Esophagus muscularis mucosa (tissue), 4 donors: ENCODE data around the gene HDX. TPM values are rescaled to one million over a fixed set of nuclear protein-coding genes. Genes with fewer than 3 reads are reported as not detected.

Source experiments
- DNase-seq: peaks from one replicate; pipeline ENCODE4 v3.0.0-alpha.2; 2017; ENCODE audit errors: extremely low spot score
- H3K27ac ChIP-seq, 4 donors: fragments of 200-600 bp; sonication (generic); replicated peaks in 1 of 4; 1 replicate in 3 of 4; 2 replicates in 1 of 4; pipeline ENCODE4 v1.5.1; 2016 to 2019; ENCODE audit warnings: mild to moderate bottlenecking in 1 of 4
- H3K27me3 ChIP-seq, 4 donors: fragments of 200-600 bp; sonication (generic); one replicate each; pipeline versions ENCODE4 v1.5.1 to v1.6.0; 2016 to 2019
- H3K36me3 ChIP-seq, 4 donors: fragments of 200-600 bp; sonication (generic); one replicate each; pipeline ENCODE4 v1.5.1; 2016 to 2019
- H3K4me1 ChIP-seq, 4 donors: fragments of 200-600 bp; sonication (generic); one replicate each; pipeline ENCODE4 v1.5.1; 2016 to 2019
- H3K4me3 ChIP-seq, 4 donors: fragments of 200-600 bp; sonication (generic); 1 replicate in 2 of 4; 2 replicates in 2 of 4; pipeline ENCODE4 v1.5.1; 2016 to 2019; ENCODE audit warnings: mild to moderate bottlenecking in 4 of 4, moderate library complexity in 1 of 4
- H3K9me3 ChIP-seq, 4 donors: fragments of 200-600 bp; sonication (generic); 1 replicate in 3 of 4; 2 replicates in 1 of 4; pipeline ENCODE4 v1.5.1; 2016 to 2019
- EP300 ChIP-seq: sonication (generic); formaldehyde crosslinking; IDR thresholded peaks from one replicate; pipeline ENCODE4 v1.6.1; 2017; ENCODE audit warnings: antibody characterized with exemption
- POLR2A ChIP-seq: fragments of 450-650 bp; IDR thresholded peaks from one replicate; pipeline ENCODE4 v1.6.1; 2017; ENCODE audit warnings: antibody characterized with exemption, moderate library complexity, mild to moderate bottlenecking, low read depth
- POLR2AphosphoS5 ChIP-seq, 2 donors: sonication (generic); formaldehyde crosslinking; IDR thresholded peaks; one replicate each; pipeline ENCODE4 v1.6.1; 2017; ENCODE audit warnings: antibody characterized with exemption in 2 of 2
- WGBS: methylation state at CpG from one replicate; pipeline ENCODE4 v1.1.5; 2018; 5-methylcytosine and 5-hydroxymethylcytosine counted together
- intact Hi-C: fragments of 100-400 bp; cut with DNase I; formaldehyde crosslinking; loops from one replicate; pipeline ENCODE4 v1.15.1; 2023
- total RNA-seq, 4 donors: library from RNA; depleted of rRNA; stranded (reverse); fragments of >200 nt; gene quantifications; one replicate each; pipeline versions ENCODE4 v1.1.0 to v1.2.1, GENCODE V29; 2016
- TF ChIP-seq, protein P1 (sequence below), 3 experiments: fragments of 200-600 bp in 2 of 3; fragments of 450-650 bp in 1 of 3; sonication (generic) in 2 of 3; IDR thresholded peaks; one replicate each; pipeline ENCODE4 v1.5.1; 2017 to 2019; ENCODE audit warnings: antibody characterized with exemption in 3 of 3, mild to moderate bottlenecking in 2 of 3, moderate library complexity in 1 of 3

HDX gene
- total RNA-seq, 4 donors from 2014 or later: 3.3 to 7.9 (median 5.4) TPM

- H3K4me3 ChIP-seq: no peak overlapping the region
- H3K4me1 ChIP-seq: no peaks in the 10 kb centered on the region
- peaks cover 0 to 5% (median 0%) of the 10 kb centered on the region in 4 donors for H3K9me3 ChIP-seq
- no peak overlapping the region for H3K27ac ChIP-seq
- intact Hi-C loops: no loop called here
- 85% methylated on average over 1 of the region's 1 CpG for WGBS
- no peaks in the 10 kb centered on the region for H3K27me3 ChIP-seq
- H3K36me3 ChIP-seq: peaks cover 0 to 7% (median 0%) of the 10 kb centered on the region in 4 donors
- DNase-seq: no peak
- TF ChIP-seq, protein P1, sequence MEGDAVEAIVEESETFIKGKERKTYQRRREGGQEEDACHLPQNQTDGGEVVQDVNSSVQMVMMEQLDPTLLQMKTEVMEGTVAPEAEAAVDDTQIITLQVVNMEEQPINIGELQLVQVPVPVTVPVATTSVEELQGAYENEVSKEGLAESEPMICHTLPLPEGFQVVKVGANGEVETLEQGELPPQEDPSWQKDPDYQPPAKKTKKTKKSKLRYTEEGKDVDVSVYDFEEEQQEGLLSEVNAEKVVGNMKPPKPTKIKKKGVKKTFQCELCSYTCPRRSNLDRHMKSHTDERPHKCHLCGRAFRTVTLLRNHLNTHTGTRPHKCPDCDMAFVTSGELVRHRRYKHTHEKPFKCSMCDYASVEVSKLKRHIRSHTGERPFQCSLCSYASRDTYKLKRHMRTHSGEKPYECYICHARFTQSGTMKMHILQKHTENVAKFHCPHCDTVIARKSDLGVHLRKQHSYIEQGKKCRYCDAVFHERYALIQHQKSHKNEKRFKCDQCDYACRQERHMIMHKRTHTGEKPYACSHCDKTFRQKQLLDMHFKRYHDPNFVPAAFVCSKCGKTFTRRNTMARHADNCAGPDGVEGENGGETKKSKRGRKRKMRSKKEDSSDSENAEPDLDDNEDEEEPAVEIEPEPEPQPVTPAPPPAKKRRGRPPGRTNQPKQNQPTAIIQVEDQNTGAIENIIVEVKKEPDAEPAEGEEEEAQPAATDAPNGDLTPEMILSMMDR (IDR thresholded peaks at IDR 0.05): no peak
- TF ChIP-seq POLR2AphosphoS5 (IDR thresholded peaks at IDR 0.05) (no peak), EP300 (no peak), POLR2A (no peak)
Observed at GRCh38 chrX:84467898-84468297, 34.4 kb downstream of the HDX start.

GRCh38 chrX:84453351-84454246 lies 48.7 kb downstream of the HDX start:
- DNase-seq: no peak
- Histone ChIP-seq H3K9me3 (peaks cover 0 to 14% (median 4%) of the 10 kb centered on the region in 4 donors), H3K4me1 (no peaks in the 10 kb centered on the region), H3K27me3 (no peaks in the 10 kb centered on the region), H3K4me3 (no peak overlapping the region), H3K27ac (no peak overlapping the region), H3K36me3 (no peaks in the 10 kb centered on the region)
- intact Hi-C loops: no loop called here
- 71% methylated on average over 2 of the region's 2 CpGs for WGBS
- no peak for TF ChIP-seq POLR2AphosphoS5 (IDR thresholded peaks at IDR 0.05)
- TF ChIP-seq EP300: no peak
- no peak for TF ChIP-seq POLR2A
- TF ChIP-seq, protein P1 (IDR thresholded peaks at IDR 0.05): no peak

DNA sequence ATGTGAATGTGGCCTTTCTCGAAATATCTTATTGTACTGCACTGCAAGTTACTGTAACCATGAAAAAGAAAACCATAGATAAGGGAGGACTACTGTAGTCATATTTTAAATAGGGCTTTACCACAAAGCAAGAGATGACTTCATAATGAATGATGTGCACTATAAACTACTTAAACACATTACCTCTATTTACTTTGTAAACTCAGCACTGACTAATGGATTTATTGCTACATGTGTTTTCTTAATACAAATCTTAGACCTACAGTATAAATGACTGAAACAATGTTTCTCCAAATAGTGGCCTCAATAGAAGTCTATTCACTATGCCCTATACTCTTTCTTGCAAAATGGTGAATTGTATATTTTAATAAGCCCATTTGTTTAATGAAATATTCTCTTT lies 61.1 kb downstream of the HDX start:
- TF ChIP-seq POLR2A (no peak), EP300 (no peak), POLR2AphosphoS5 (IDR thresholded peaks at IDR 0.05) (no peak)
- TF ChIP-seq, protein P1 (IDR thresholded peaks at IDR 0.05): no peak
- intact Hi-C loops: no loop called here
- Histone ChIP-seq H3K9me3 (peaks cover 0 to 15% (median 0%) of the 10 kb centered on the region in 4 donors), H3K27me3 (no peaks in the 10 kb centered on the region), H3K27ac (no peak overlapping the region), H3K4me3 (no peak overlapping the region), H3K36me3 (no peaks in the 10 kb centered on the region), H3K4me1 (no peaks in the 10 kb centered on the region)
- DNase-seq: no peak
- WGBS: 81% methylated on average over 1 of the region's 1 CpG

DNA sequence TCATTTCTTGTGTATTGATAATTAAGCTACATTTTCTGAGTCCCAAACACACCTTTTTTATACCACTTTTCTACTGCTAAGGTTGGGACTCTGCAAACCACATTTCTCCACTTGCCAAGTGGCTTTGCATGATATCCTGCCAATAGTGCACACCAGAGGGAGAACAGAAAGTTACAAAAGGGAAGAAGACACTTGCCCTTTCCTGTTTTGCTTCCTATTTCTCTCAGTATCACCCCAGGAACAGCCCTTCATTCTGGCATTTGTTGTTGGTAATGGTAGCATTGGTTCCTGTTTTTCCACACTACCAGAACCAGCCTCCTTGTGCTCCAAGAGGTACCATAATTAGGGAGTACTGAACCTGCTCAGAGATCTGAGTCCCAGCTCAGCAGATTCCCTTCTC lies 87.1 kb downstream of the HDX start:
- DNase-seq: no peak
- Histone ChIP-seq H3K27ac (no peak overlapping the region), H3K4me3 (no peak overlapping the region), H3K36me3 (no peaks in the 10 kb centered on the region), H3K9me3 (no peaks in the 10 kb centered on the region), H3K27me3 (no peaks in the 10 kb centered on the region), H3K4me1 (no peaks in the 10 kb centered on the region)
- intact Hi-C loops: no loop called here
- TF ChIP-seq, protein P1 (IDR thresholded peaks at IDR 0.05): no peak
- TF ChIP-seq POLR2AphosphoS5 (IDR thresholded peaks at IDR 0.05) (no peak), EP300 (no peak), POLR2A (no peak)
